A549 (cell line): ENCODE measurements around the gene CDH11. TPM values are rescaled to one million over a fixed set of nuclear protein-coding genes. Genes with fewer than 3 reads are reported as not detected.
A peak's percentile ranks its signal among the peaks of the same experiment; 100 is the strongest.

Experiments used
- ATAC-seq, 2 experiments: fragments of 200-7000 bp in 1 of 2; fragments of >200 bp in 1 of 2; cut with Nextera tagmentation in 1 of 2; cut with Tn5 transposase in 1 of 2; 3 replicates each; pipeline versions ENCODE4 v1.8.0 to v1.9.1; 2018 to 2020; ENCODE audit warnings: mild to moderate bottlenecking in 1 of 2, moderate library complexity in 1 of 2
- CTCF ChIA-PET: fragments of 300-600 bp; sonication (Branson Sonifier 250); formaldehyde crosslinking; extraction: SDS; loops from one replicate; lab custom pipeline; 2021; ENCODE audit warnings: antibody characterized with exemption, inconsistent platforms; lab: Yijun Ruan, JAX
- POLR2A ChIA-PET: fragments of 350-600 bp; formaldehyde crosslinking; extraction: SDS; loops from one replicate; lab custom pipeline; 2021; ENCODE audit warnings: antibody characterized with exemption, inconsistent platforms; lab: Yijun Ruan, JAX
- DNase-seq, 2 experiments: peaks; one replicate each; pipeline versions ENCODE4 v3.0.0 to v3.0.0-alpha.2; 2011 to 2016; ENCODE audit warnings: low read depth in 1 of 2, low spot score in 1 of 2
- FAIRE-seq: peaks from 2 replicates; lab custom pipeline; 2011; peaks lifted over from hg19 to GRCh38; lab: Jason Lieb, UNC
- H3K27ac ChIP-seq, 2 experiments: fragments of >200 bp; sonication (Bioruptor Twin); formaldehyde crosslinking; 3 replicates each; pipeline ENCODE4 v1.5.1; 2016 to 2017
- H3K4me1 ChIP-seq: fragments of >200 bp; sonication (Bioruptor Twin); formaldehyde crosslinking; 3 replicates; pipeline ENCODE4 v1.6.1; 2016
- H3K4me2 ChIP-seq: fragments of >200 bp; sonication (Bioruptor Twin); formaldehyde crosslinking; 3 replicates; pipeline ENCODE4 v1.6.1; 2016
- H3K4me3 ChIP-seq: fragments of >200 bp; sonication (Bioruptor Twin); formaldehyde crosslinking; 3 replicates; pipeline ENCODE4 v1.5.1; 2016
- H3K9me3 ChIP-seq: fragments of >200 bp; sonication (Bioruptor Twin); formaldehyde crosslinking; 3 replicates; pipeline ENCODE4 v1.6.1; 2016
- CHD2 ChIP-seq: fragments of 150-350 bp; IDR thresholded peaks from 2 replicates; pipeline ENCODE4 v1.6.1; 2014; ENCODE audit warnings: low read length; ENCODE audit not compliant: partially characterized antibody
- CHD4 ChIP-seq: fragments of 200-600 bp; sonication (generic); IDR thresholded peaks from 2 replicates; pipeline ENCODE4 v1.6.1; 2016; ENCODE audit warnings: antibody characterized with exemption, mild to moderate bottlenecking, borderline replicate concordance
- FOXS1 ChIP-seq: fragments of 250-450 bp; sonication (Bioruptor Pico); IDR thresholded peaks from 2 replicates; pipeline ENCODE4 v1.5.0; 2020; ENCODE audit warnings: mild to moderate bottlenecking, moderate library complexity
- GATA3 ChIP-seq: IDR thresholded peaks from 2 replicates; pipeline ENCODE4 v1.6.1; 2012; ENCODE audit warnings: borderline replicate concordance
- HDAC2 ChIP-seq: fragments of 200-600 bp; sonication (generic); IDR thresholded peaks from 2 replicates; pipeline ENCODE4 v1.6.1; 2016
- HEYL ChIP-seq: fragments of 250-450 bp; sonication (Bioruptor Pico); IDR thresholded peaks from 2 replicates; pipeline ENCODE4 v1.8.0; 2021; ENCODE audit warnings: mild to moderate bottlenecking, moderate library complexity
- HOXA7 ChIP-seq: fragments of 250-450 bp; sonication (Bioruptor Pico); IDR thresholded peaks from 2 replicates; pipeline ENCODE4 v1.5.0; 2020; ENCODE audit warnings: mild to moderate bottlenecking, moderate library complexity
- HOXB13 ChIP-seq: fragments of 250-450 bp; sonication (Bioruptor Pico); IDR thresholded peaks from 2 replicates; pipeline ENCODE4 v1.5.0; 2020; ENCODE audit warnings: low read depth, mild to moderate bottlenecking, moderate library complexity
- HOXB5 ChIP-seq: fragments of 250-450 bp; sonication (Bioruptor Pico); IDR thresholded peaks from 2 replicates; pipeline ENCODE4 v1.5.0; 2020; ENCODE audit warnings: mild to moderate bottlenecking, moderate library complexity
- JUNB ChIP-seq: fragments of >200 bp; sonication (Bioruptor Twin); formaldehyde crosslinking; IDR thresholded peaks from 2 replicates; pipeline ENCODE4 v1.6.1; 2016
- KDM5A ChIP-seq: fragments of 200-600 bp; sonication (generic); IDR thresholded peaks from 2 replicates; pipeline ENCODE4 v1.6.1; 2016; ENCODE audit warnings: antibody characterized with exemption, mild to moderate bottlenecking
- MYC ChIP-seq: IDR thresholded peaks from 2 replicates; pipeline ENCODE4 v1.6.1; 2012; ENCODE audit warnings: mild to moderate bottlenecking, inconsistent platforms, low read length, improper control_type of control experiment, borderline replicate concordance
- NPAS2 ChIP-seq: fragments of 250-450 bp; sonication (Bioruptor Pico); IDR thresholded peaks from 2 replicates; pipeline ENCODE4 v1.8.0; 2022; ENCODE audit warnings: mild to moderate bottlenecking, moderate library complexity, borderline replicate concordance
- RAD21 ChIP-seq, 2 experiments: fragments of >200 bp in 1 of 2; sonication (Bioruptor Twin) in 1 of 2; formaldehyde crosslinking in 1 of 2; IDR thresholded peaks in 1 of 2; conservative IDR thresholded peaks in 1 of 2; 2 replicates in 1 of 2; 3 replicates in 1 of 2; pipeline ENCODE4 v1.6.1; 2012 to 2018; ENCODE audit warnings: inconsistent platforms in 1 of 2
- RARB ChIP-seq: fragments of 250-450 bp; sonication (Bioruptor Pico); IDR thresholded peaks from 2 replicates; pipeline ENCODE4 v1.8.0; 2021; ENCODE audit warnings: mild to moderate bottlenecking, moderate library complexity
- RCOR1 ChIP-seq: fragments of 150-350 bp; IDR thresholded peaks from 2 replicates; pipeline ENCODE4 v1.6.1; 2014; ENCODE audit warnings: antibody characterized with exemption, low read length, low read depth
- TP53 ChIP-seq: fragments of 250-450 bp; sonication (Bioruptor Pico); IDR thresholded peaks from 2 replicates; pipeline ENCODE4 v1.5.0; 2021; ENCODE audit warnings: mild to moderate bottlenecking, moderate library complexity
- ZSCAN20 ChIP-seq: fragments of 250-450 bp; sonication (Bioruptor Pico); IDR thresholded peaks from 2 replicates; pipeline ENCODE4 v1.8.0; 2022; ENCODE audit warnings: mild to moderate bottlenecking, moderate library complexity
- WGBS: methylation state at CpG from one replicate; pipeline ENCODE4 v1.1.6; 2017; ENCODE audit errors: missing lambda C conversion rate; 5-methylcytosine and 5-hydroxymethylcytosine counted together
- polyA plus RNA-seq, 4 experiments: library from polyadenylated mRNA; depleted of rRNA in 3 of 4; stranded (reverse); fragments of >200 nt; fragmentation: RNase III in 1 of 4; extraction: RNeasy Plus Mini Kit Qiagen cat#74134 plus additional on column Dnase treatment in 1 of 4; gene quantifications; 2 replicates in 3 of 4; 3 replicates in 1 of 4; pipeline ENCODE4 v1.2.3, GENCODE V29; 2011 to 2017
- TF ChIP-seq, protein P1 (sequence below): fragments of 200-600 bp; sonication (generic); IDR thresholded peaks from 2 replicates; pipeline ENCODE4 v1.6.1; 2016; ENCODE audit warnings: antibody characterized with exemption, mild to moderate bottlenecking, moderate library complexity
- TF ChIP-seq, protein P2 (sequence below): fragments of 150-350 bp; IDR thresholded peaks from 2 replicates; pipeline ENCODE4 v1.6.1; 2014; ENCODE audit warnings: low read depth, mild to moderate bottlenecking, low read length
- TF ChIP-seq, protein P3 (sequence below): fragments of >200 bp; sonication (Bioruptor Twin); formaldehyde crosslinking; IDR thresholded peaks from 3 replicates; pipeline ENCODE4 v1.5.1; 2016
- TF ChIP-seq, protein P4 (sequence below): fragments of 250-450 bp; sonication (Bioruptor Pico); IDR thresholded peaks from 2 replicates; pipeline ENCODE4 v1.5.0; 2021; ENCODE audit warnings: mild to moderate bottlenecking, moderate library complexity, borderline replicate concordance

Gene CDH11
- polyA plus RNA-seq, 2 of the 4 experiments (the other 2 are of a cell fraction): 0.72 to 1.1 TPM

DNA sequence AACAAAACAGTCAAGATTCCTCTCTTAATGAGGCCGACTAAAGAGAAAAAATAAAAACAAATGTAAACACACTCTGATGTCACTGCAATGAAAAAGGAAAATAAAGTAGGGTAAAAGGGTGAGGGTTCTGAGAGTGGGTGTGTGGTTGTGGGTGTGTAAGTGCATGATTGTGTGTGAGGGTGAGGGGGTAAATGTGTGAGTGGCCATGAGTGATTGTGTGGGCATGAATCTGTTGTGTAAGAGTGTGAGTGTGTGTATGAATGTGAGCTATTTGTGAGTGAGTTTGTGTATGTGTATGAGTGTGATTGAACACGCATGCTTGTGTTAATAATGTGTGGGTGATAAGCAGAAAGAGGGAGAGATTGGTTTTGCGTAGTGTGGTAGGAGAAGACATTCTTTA is 132.8 kb downstream of the CDH11 start:
- no peaks in the 10 kb centered on the region for H3K9me3 ChIP-seq
- no peaks in the 10 kb centered on the region for H3K4me1 ChIP-seq
- WGBS: 29% methylated on average over 3 of the region's 3 CpGs
- no peak overlapping the region for H3K4me3 ChIP-seq
- ChIA-PET CTCF (no interaction called here), POLR2A (no interaction called here)
- no peak for ATAC-seq
- no peak overlapping the region for H3K4me2 ChIP-seq
- no peak for DNase-seq
- TF ChIP-seq, protein P1, sequence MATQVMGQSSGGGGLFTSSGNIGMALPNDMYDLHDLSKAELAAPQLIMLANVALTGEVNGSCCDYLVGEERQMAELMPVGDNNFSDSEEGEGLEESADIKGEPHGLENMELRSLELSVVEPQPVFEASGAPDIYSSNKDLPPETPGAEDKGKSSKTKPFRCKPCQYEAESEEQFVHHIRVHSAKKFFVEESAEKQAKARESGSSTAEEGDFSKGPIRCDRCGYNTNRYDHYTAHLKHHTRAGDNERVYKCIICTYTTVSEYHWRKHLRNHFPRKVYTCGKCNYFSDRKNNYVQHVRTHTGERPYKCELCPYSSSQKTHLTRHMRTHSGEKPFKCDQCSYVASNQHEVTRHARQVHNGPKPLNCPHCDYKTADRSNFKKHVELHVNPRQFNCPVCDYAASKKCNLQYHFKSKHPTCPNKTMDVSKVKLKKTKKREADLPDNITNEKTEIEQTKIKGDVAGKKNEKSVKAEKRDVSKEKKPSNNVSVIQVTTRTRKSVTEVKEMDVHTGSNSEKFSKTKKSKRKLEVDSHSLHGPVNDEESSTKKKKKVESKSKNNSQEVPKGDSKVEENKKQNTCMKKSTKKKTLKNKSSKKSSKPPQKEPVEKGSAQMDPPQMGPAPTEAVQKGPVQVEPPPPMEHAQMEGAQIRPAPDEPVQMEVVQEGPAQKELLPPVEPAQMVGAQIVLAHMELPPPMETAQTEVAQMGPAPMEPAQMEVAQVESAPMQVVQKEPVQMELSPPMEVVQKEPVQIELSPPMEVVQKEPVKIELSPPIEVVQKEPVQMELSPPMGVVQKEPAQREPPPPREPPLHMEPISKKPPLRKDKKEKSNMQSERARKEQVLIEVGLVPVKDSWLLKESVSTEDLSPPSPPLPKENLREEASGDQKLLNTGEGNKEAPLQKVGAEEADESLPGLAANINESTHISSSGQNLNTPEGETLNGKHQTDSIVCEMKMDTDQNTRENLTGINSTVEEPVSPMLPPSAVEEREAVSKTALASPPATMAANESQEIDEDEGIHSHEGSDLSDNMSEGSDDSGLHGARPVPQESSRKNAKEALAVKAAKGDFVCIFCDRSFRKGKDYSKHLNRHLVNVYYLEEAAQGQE: no peak
- TF ChIP-seq RAD21 (conservative IDR thresholded peaks at IDR 0.05 in 1 of 2, IDR thresholded peaks at IDR 0.05 in 1 of 2): no peak
- TF ChIP-seq MYC: no peak
- TF ChIP-seq JUNB: no peak
- TF ChIP-seq RCOR1: no peak
- TF ChIP-seq, protein P2, sequence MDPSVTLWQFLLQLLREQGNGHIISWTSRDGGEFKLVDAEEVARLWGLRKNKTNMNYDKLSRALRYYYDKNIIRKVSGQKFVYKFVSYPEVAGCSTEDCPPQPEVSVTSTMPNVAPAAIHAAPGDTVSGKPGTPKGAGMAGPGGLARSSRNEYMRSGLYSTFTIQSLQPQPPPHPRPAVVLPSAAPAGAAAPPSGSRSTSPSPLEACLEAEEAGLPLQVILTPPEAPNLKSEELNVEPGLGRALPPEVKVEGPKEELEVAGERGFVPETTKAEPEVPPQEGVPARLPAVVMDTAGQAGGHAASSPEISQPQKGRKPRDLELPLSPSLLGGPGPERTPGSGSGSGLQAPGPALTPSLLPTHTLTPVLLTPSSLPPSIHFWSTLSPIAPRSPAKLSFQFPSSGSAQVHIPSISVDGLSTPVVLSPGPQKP: no peak
- TF ChIP-seq HDAC2: no peak
- no peak for TF ChIP-seq TP53 (CRISPR knock-in tag)
- no peak for TF ChIP-seq ZSCAN20 (CRISPR knock-in tag)
- TF ChIP-seq, protein P3, sequence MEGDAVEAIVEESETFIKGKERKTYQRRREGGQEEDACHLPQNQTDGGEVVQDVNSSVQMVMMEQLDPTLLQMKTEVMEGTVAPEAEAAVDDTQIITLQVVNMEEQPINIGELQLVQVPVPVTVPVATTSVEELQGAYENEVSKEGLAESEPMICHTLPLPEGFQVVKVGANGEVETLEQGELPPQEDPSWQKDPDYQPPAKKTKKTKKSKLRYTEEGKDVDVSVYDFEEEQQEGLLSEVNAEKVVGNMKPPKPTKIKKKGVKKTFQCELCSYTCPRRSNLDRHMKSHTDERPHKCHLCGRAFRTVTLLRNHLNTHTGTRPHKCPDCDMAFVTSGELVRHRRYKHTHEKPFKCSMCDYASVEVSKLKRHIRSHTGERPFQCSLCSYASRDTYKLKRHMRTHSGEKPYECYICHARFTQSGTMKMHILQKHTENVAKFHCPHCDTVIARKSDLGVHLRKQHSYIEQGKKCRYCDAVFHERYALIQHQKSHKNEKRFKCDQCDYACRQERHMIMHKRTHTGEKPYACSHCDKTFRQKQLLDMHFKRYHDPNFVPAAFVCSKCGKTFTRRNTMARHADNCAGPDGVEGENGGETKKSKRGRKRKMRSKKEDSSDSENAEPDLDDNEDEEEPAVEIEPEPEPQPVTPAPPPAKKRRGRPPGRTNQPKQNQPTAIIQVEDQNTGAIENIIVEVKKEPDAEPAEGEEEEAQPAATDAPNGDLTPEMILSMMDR: no peak
- TF ChIP-seq CHD4: no peak
- no peak for TF ChIP-seq CHD2
- TF ChIP-seq HOXA7: no peak
- TF ChIP-seq RARB (CRISPR knock-in tag): no peak
- H3K27ac ChIP-seq: no peak overlapping the region
- FAIRE-seq: no peak

DNA sequence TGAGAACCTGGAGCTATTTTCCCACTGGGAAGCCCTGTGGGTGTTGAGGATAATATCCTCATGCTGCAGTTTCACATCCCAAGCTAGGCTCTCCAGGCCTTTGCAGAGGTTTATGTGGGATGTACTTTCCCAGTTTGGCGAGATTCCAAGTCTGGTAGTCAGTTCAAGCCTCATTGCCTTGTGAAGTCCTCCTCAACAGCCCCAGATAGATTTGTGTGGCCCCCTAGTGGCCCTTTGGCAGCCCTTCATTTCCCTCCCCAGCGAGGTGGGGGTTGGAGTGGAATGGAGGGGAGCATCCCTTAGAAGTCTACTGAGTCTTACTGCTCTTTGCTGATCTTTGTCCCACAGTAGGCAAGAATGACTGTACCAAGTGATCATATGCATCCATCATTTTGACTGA is 137.9 kb downstream of the CDH11 start:
- CTCF ChIA-PET: interaction anchor here (0.6 kb wide), 1 partner anchor 84 kb away, joined by 4 read pairs; no protein-coding TSS in a partner anchor
- ATAC-seq (peak in 1 of 2 experiments; percentile 70; a peak in 2 of 6 replicates), DNase-seq (peak in 1 of 2 experiments; percentile 40), FAIRE-seq (no peak)
- H3K4me1 ChIP-seq: no peaks in the 10 kb centered on the region
- no peak overlapping the region for H3K27ac ChIP-seq
- H3K9me3 ChIP-seq: 0 out of 3 replicates have a peak, but pooled peaks cover 2% of the 10 kb centered on the region
- no peak overlapping the region for H3K4me2 ChIP-seq
- H3K4me3 ChIP-seq: no peak overlapping the region
- POLR2A ChIA-PET: no interaction called here
- WGBS: 0% methylated on average over 2 of the region's 2 CpGs
- TF ChIP-seq, protein P4, sequence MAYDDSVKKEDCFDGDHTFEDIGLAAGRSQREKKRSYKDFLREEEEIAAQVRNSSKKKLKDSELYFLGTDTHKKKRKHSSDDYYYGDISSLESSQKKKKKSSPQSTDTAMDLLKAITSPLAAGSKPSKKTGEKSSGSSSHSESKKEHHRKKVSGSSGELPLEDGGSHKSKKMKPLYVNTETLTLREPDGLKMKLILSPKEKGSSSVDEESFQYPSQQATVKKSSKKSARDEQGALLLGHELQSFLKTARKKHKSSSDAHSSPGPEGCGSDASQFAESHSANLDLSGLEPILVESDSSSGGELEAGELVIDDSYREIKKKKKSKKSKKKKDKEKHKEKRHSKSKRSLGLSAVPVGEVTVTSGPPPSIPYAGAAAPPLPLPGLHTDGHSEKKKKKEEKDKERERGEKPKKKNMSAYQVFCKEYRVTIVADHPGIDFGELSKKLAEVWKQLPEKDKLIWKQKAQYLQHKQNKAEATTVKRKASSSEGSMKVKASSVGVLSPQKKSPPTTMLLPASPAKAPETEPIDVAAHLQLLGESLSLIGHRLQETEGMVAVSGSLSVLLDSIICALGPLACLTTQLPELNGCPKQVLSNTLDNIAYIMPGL (CRISPR knock-in tag): no peak
- no peak for TF ChIP-seq FOXS1 (CRISPR knock-in tag)
- TF ChIP-seq HOXB13: no peak
- TF ChIP-seq HOXB5: no peak
- no peak for TF ChIP-seq HEYL (CRISPR knock-in tag)
- TF ChIP-seq RAD21 (conservative IDR thresholded peaks at IDR 0.05 in 1 of 2, IDR thresholded peaks at IDR 0.05 in 1 of 2): peak; percentile 15 to 36; a peak in 2 of 5 replicates
- TF ChIP-seq, protein P1: no peak
- no peak for TF ChIP-seq KDM5A
- no peak for TF ChIP-seq GATA3
- TF ChIP-seq NPAS2 (CRISPR knock-in tag): no peak
- TF ChIP-seq, protein P3: 0 out of 3 replicates have a peak, but pooled peaks have one; percentile 8
